NB4 (cell line): ENCODE measurements around the gene COG5.

Source experiments
- DNase-seq: peaks from one replicate; pipeline ENCODE4 v3.0.0; 2010; ENCODE audit warnings: low read depth
- H3K4me3 ChIP-seq: one replicate; pipeline ENCODE4 v1.5.1; 2011; ENCODE audit warnings: mild to moderate bottlenecking, low read depth, low read length, moderate library complexity
- MYC ChIP-seq: IDR thresholded peaks from 2 replicates; pipeline ENCODE4 v1.6.1; 2011; ENCODE audit warnings: low read depth, low read length
- POLR2A ChIP-seq: IDR thresholded peaks from 2 replicates; pipeline ENCODE4 v1.6.1; 2011; ENCODE audit warnings: mild to moderate bottlenecking; ENCODE audit not compliant: insufficient read length; ENCODE audit errors: extremely low read depth
- TF ChIP-seq, protein P1 (sequence below): IDR thresholded peaks from 2 replicates; pipeline ENCODE4 v1.6.1; 2011; ENCODE audit warnings: low read depth, low read length
- TF ChIP-seq, protein P2 (sequence below): IDR thresholded peaks from one replicate; pipeline ENCODE4 v1.5.1; 2012; ENCODE audit warnings: low read depth, low read length

The COG5 gene

DNA sequence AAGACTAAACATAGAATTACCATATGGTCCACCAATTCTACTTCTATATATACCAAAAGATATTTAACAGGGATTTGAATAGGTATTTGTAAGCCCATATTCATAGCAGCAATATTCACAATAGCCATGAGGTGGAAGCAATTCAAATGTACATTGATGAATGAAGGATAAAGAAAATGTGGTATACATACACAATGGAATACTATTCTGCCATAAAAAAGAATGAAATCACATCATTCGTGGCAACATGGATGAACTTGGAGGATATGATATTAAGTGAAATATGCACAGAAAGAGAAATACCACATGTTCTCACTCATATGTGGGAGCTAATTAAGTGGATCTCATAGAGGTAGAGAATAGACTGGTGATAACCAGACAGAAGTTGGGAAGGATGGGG lies 128.0 kb downstream of the COG5 start:
- TF ChIP-seq, protein P1, sequence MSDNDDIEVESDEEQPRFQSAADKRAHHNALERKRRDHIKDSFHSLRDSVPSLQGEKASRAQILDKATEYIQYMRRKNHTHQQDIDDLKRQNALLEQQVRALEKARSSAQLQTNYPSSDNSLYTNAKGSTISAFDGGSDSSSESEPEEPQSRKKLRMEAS = no peak
- TF ChIP-seq, protein P2, sequence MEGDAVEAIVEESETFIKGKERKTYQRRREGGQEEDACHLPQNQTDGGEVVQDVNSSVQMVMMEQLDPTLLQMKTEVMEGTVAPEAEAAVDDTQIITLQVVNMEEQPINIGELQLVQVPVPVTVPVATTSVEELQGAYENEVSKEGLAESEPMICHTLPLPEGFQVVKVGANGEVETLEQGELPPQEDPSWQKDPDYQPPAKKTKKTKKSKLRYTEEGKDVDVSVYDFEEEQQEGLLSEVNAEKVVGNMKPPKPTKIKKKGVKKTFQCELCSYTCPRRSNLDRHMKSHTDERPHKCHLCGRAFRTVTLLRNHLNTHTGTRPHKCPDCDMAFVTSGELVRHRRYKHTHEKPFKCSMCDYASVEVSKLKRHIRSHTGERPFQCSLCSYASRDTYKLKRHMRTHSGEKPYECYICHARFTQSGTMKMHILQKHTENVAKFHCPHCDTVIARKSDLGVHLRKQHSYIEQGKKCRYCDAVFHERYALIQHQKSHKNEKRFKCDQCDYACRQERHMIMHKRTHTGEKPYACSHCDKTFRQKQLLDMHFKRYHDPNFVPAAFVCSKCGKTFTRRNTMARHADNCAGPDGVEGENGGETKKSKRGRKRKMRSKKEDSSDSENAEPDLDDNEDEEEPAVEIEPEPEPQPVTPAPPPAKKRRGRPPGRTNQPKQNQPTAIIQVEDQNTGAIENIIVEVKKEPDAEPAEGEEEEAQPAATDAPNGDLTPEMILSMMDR = no peak
- no peak for TF ChIP-seq POLR2A
- H3K4me3 ChIP-seq = no peak overlapping the region
- DNase-seq = no peak

DNA sequence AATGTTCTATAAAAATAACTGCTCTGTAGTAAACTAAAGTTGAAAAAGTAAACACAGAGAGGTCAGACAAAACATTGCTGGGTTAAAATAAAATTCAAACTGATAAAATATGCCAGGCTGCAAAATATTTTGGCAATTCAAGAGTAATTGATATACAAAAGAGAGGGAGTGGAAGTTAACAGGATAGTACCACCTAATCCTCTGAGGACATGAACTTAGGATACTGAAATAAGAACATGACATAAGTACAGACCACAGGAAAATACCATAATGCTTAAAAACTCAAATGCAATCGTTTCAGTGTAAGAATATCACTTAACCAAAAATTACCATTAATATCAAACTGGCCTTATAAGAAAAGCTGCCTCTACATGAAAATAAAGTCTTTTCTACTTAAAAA lies 131.5 kb downstream of the COG5 start:
- no peak for DNase-seq
- TF ChIP-seq, protein P1 = no peak
- TF ChIP-seq, protein P2 = no peak
- TF ChIP-seq POLR2A (no peak), MYC (no peak)
- H3K4me3 ChIP-seq = no peak overlapping the region

DNA sequence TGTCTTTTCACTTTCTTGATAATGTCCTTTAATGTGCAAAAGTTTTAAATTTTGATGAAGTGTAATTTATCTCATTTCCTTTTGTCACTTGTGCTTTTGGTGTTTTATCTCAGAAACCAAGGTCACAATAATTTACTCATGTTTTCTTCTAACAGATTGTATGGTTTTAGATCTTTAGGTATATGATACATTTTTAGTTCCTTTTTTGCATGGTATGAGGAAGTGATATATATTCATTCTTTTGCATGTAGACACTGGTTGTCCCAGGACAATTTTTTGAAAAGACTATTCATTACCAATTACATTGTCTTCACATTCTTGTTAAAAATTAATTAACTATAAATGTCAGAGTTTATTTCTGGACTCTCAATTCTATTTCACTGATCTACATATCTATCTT lies 133.7 kb downstream of the COG5 start:
- no peak overlapping the region for H3K4me3 ChIP-seq
- no peak for DNase-seq
- TF ChIP-seq, protein P2 = no peak
- TF ChIP-seq POLR2A (no peak), MYC (no peak)
- TF ChIP-seq, protein P1 = no peak

DNA sequence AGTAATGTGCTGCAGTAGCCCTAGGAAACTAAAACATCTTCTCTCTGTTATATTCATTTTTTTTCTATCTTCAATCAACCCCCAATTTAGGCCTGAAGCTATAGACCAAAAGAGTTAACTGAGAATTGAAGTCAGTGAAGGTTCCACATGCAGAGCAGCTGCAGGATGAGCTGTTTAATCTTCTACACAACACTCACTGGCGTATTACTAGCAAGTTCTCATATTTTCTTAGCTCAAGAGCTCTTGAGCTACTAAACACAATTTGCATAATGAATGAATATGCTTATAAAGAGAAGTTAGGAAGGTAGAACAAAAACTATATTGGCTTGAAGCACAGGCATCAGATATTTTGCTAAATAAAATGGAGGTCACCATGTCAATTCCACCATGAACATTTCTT lies 135.1 kb downstream of the COG5 start:
- DNase-seq = no peak
- no peak overlapping the region for H3K4me3 ChIP-seq
- TF ChIP-seq POLR2A (no peak), MYC (no peak)
- TF ChIP-seq, protein P2 = no peak
- TF ChIP-seq, protein P1 = no peak

DNA sequence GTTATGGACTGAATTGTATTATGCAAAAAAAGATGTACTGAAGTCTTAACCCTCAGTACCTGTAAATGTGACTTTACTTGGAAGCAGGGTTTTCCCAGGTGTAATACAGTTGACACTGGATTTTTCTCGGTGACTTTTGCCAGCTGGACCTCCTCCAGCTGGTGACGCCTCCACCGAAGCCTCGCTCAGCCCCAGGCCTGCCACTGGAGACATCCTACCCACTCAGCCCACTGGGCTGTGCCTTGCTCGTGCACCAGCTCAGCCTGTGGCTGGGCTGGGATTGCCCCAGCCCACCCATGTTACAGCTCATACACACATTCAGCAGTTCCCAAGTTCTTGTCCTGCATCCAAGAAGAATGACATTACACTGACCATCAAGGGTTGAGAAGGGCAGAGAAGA lies 136.3 kb downstream of the COG5 start:
- DNase-seq = no peak
- TF ChIP-seq POLR2A (no peak), MYC (no peak)
- TF ChIP-seq, protein P1 = no peak
- TF ChIP-seq, protein P2 = no peak

DNA sequence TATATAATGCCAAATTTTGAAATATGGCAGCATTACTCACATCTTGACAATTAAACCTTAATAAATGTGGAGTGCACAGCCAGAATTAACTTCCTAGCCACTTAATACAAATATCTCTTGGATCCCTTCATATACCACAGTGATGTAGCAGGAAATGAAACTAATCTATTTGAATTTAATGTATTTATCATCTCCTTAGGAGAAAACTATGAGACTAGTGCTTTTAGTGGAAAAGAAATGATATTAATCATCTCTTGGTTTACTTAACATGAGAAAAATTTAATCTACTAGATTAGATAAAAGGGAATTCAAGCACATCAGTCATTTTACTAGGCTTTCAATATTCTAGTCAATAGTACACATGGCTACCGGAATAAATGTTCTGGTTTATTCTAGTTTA lies 149.5 kb downstream of the COG5 start:
- no peak overlapping the region for H3K4me3 ChIP-seq
- DNase-seq = no peak
- TF ChIP-seq, protein P1 = no peak
- TF ChIP-seq MYC = no peak
- no peak for TF ChIP-seq POLR2A
- TF ChIP-seq, protein P2 = no peak

More for the DNA sequence above, 136.3 kb downstream of the COG5 start:
- no peak overlapping the region for H3K4me3 ChIP-seq
